Stimulated activated CD4-positive, alpha-beta T cell treated with anti-CD3 and anti-CD28 coated beads, Interleukin-2, amount 100 ng/mL, for 48 hours (primary cell): ENCODE data around the gene ADGRD2.

Source experiments
- DNase-seq, 2 donors: peaks; one replicate each; pipeline ENCODE4 v3.0.0-alpha.2; 2020

ADGRD2 gene

GRCh38 chr9:124437086-124437485 is 13.2 kb upstream of the ADGRD2 start:
- DNase-seq, result no peak

- no peak for DNase-seq
Observed at GRCh38 chr9:124438091-124438490, 12.2 kb upstream of the ADGRD2 start.

DNA sequence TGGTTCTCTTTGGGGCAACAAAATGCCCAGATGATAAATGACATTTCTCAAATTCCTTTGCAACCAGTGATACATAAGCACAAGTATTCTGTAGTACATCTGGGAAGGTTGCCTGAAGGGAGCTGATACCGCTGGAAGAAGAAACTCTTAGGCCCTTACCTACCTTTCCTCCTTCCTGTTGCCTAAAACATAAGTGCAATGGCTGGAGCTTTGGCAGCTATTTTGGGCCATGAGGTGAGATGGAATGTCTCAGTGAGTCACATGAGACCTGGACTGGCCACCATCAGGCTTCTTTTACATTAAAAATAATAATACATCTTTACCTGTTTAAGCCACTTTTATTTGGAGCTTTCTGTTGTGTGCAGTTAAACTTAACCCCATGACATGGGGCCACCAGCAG is 11.2 kb upstream of the ADGRD2 start:
- no peak for DNase-seq

DNA sequence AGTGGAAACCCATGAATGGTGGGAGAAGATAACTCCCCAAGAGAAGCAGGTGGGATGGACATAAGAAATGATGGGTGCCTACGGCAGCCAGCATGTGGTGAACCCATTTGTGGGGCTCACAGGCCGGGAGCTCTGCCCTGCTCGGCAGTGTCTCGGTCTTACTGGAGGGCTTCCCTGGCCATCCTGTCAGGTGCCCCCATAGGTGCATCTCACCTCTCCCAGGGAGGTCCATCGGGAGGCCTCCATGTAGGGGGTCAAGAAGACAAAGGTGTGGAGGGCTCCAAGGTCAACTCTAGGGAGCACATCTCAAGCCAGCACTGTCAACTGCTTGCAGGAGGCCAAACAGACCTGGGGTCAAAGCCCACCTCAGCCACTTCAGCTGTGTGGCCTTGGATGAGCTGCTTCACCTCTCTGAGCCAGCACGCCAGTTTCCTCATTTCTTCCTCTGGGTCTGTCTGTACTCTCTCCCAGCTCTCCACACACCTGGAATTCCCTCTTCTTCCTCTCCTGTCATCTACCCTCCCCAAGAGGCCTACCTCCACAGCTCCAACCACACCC is 10.5 kb upstream of the ADGRD2 start:
- no peak for DNase-seq

GRCh38 chr9:124440786-124441185 is 9.5 kb upstream of the ADGRD2 start:
- no peak for DNase-seq

DNA sequence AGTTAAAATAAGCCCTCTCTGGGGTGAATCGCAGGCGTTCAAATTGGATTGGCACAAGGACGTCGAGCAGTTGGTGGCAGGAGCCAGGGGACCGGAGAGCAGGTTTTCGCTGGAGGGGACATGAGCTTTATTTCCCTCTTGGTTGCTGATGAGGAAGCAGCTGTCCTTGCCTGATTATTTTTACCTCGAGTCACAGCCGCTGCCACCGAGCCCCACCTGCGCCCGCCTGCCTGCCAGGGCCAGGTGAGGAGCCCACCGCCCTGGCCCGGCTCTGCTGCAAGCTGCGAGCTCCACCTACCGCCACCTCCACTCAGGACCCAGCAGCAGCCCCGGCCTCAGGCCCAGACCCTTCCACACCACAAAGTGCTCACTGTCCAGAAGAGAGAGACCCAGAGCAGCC is 9.0 kb upstream of the ADGRD2 start:
- no peak for DNase-seq

GRCh38 chr9:124442379-124442778 is 7.9 kb upstream of the ADGRD2 start:
- no peak for DNase-seq

- DNase-seq, result no peak
Observed at GRCh38 chr9:124442826-124443225, 7.4 kb upstream of the ADGRD2 start.

- DNase-seq, result no peak
Observed at GRCh38 chr9:124443625-124444024, 6.6 kb upstream of the ADGRD2 start.

- DNase-seq, result no peak
Observed at GRCh38 chr9:124444166-124444565, 6.1 kb upstream of the ADGRD2 start.

DNA sequence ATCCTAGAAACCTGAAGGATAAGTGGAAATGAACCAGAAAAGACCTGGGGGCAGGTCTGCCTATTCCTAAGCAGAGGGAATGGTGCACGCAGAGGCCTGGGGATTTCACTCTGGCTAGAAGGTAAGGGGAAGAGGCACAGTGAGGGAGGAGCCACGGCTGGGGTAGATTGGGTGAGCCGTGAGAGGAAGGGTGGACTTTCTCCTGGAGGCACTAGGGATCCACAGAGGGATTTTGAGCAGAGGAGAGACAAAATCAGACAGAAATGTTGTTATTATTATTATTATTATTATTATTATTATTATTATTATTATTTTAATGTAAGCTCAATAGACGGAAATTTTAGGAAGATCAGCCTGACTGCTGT is 3.0 kb upstream of the ADGRD2 start:
- DNase-seq, result no peak

- no peak for DNase-seq
Observed at GRCh38 chr9:124448019-124448418, 2.2 kb upstream of the ADGRD2 start.

GRCh38 chr9:124449381-124450151 is 685 bp upstream of the ADGRD2 start:
- no peak for DNase-seq

GRCh38 chr9:124450931-124451661 is 845 bp downstream of the ADGRD2 start:
- DNase-seq, result no peak

DNA sequence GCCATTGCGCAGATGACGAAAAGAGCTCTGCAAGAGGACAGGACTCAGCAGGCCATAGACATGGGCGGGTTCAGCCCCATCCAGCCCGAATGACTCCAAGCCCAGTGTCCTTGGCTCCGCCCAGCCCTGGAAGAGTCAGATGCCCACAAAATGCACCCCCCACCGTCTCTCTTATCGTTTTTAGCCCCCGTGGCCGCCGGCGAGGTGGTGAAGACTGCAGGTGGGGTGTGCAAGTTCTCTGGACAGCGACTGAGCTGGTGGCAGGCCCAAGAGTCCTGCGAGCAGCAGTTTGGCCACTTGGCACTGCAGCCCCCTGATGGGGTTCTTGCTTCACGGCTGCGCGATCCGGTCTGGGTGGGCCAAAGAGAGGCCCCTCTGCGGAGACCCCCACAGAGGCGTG is 2.1 kb downstream of the ADGRD2 start:
- DNase-seq, result no peak

GRCh38 chr9:124452841-124453585 is 2.8 kb downstream of the ADGRD2 start:
- DNase-seq, result no peak

- DNase-seq, result no peak
Observed at GRCh38 chr9:124453586-124454191, 3.4 kb downstream of the ADGRD2 start.

GRCh38 chr9:124454296-124454695 is 4.0 kb downstream of the ADGRD2 start:
- no peak for DNase-seq

GRCh38 chr9:124454791-124455443 is 4.7 kb downstream of the ADGRD2 start:
- DNase-seq, result no peak

GRCh38 chr9:124455820-124456219 is 5.6 kb downstream of the ADGRD2 start:
- DNase-seq, result no peak

- DNase-seq, result no peak
Observed at GRCh38 chr9:124456341-124457078, 6.3 kb downstream of the ADGRD2 start.
